ENCODE data around the gene ASCC1.

- TF ChIP-seq, protein P1, sequence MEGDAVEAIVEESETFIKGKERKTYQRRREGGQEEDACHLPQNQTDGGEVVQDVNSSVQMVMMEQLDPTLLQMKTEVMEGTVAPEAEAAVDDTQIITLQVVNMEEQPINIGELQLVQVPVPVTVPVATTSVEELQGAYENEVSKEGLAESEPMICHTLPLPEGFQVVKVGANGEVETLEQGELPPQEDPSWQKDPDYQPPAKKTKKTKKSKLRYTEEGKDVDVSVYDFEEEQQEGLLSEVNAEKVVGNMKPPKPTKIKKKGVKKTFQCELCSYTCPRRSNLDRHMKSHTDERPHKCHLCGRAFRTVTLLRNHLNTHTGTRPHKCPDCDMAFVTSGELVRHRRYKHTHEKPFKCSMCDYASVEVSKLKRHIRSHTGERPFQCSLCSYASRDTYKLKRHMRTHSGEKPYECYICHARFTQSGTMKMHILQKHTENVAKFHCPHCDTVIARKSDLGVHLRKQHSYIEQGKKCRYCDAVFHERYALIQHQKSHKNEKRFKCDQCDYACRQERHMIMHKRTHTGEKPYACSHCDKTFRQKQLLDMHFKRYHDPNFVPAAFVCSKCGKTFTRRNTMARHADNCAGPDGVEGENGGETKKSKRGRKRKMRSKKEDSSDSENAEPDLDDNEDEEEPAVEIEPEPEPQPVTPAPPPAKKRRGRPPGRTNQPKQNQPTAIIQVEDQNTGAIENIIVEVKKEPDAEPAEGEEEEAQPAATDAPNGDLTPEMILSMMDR (IDR thresholded peaks at IDR 0.05; ENCODE audit: low read depth, low read length, poor library complexity, severe bottlenecking): no peak
- no peak for TF ChIP-seq EZH2phosphoT487 (IDR thresholded peaks at IDR 0.05; ENCODE audit: borderline replicate concordance, low read length)
Measured at GRCh38 chr10:72204296-72204695, 11.8 kb downstream of the ASCC1 start.
